ENCODE measurements around the gene UPF3B.
A peak's percentile ranks its signal among the peaks of the same experiment; 100 is the strongest.
"Not testable (repeated sequence)": the region's sequence is repeated elsewhere in the genome, so short reads cannot be mapped to it uniquely, and the experiment has no call there.

UPF3B gene

GRCh38 chrX:119852382-119853353, at the start of gene UPF3B:
UPF3B (minus strand) TSS chrX:119852963; CDS start chrX:119852928, 35 bp downstream.
- TF ChIP-seq, protein P1, sequence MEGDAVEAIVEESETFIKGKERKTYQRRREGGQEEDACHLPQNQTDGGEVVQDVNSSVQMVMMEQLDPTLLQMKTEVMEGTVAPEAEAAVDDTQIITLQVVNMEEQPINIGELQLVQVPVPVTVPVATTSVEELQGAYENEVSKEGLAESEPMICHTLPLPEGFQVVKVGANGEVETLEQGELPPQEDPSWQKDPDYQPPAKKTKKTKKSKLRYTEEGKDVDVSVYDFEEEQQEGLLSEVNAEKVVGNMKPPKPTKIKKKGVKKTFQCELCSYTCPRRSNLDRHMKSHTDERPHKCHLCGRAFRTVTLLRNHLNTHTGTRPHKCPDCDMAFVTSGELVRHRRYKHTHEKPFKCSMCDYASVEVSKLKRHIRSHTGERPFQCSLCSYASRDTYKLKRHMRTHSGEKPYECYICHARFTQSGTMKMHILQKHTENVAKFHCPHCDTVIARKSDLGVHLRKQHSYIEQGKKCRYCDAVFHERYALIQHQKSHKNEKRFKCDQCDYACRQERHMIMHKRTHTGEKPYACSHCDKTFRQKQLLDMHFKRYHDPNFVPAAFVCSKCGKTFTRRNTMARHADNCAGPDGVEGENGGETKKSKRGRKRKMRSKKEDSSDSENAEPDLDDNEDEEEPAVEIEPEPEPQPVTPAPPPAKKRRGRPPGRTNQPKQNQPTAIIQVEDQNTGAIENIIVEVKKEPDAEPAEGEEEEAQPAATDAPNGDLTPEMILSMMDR (IDR thresholded peaks at IDR 0.05; ENCODE audit: extremely low read depth, missing control alignments): no peak
- DNase-seq (ENCODE audit: low spot score): peak; percentile 89

- TF ChIP-seq, protein P1 (IDR thresholded peaks at IDR 0.05; ENCODE audit: extremely low read depth, missing control alignments): no peak
- DNase-seq (ENCODE audit: low spot score): no peak
Measured at GRCh38 chrX:119900976-119901375, 48.2 kb upstream of the UPF3B start.

- DNase-seq (ENCODE audit: low spot score): no peak
Measured at GRCh38 chrX:119899125-119899524, 46.4 kb upstream of the UPF3B start.

GRCh38 chrX:119895843-119896326, 43.1 kb upstream of the UPF3B start, which contains the start of gene AKAP14:
AKAP14 (plus strand) TSS chrX:119895893; CDS start chrX:119903224, 7,331 bp downstream.
- DNase-seq (ENCODE audit: low spot score): no peak
- TF ChIP-seq, protein P1 (IDR thresholded peaks at IDR 0.05; ENCODE audit: extremely low read depth, missing control alignments): no peak

More at GRCh38 chrX:119899125-119899524, 46.4 kb upstream of the UPF3B start:
- TF ChIP-seq, protein P1 (IDR thresholded peaks at IDR 0.05; ENCODE audit: extremely low read depth, missing control alignments): no peak

DNA sequence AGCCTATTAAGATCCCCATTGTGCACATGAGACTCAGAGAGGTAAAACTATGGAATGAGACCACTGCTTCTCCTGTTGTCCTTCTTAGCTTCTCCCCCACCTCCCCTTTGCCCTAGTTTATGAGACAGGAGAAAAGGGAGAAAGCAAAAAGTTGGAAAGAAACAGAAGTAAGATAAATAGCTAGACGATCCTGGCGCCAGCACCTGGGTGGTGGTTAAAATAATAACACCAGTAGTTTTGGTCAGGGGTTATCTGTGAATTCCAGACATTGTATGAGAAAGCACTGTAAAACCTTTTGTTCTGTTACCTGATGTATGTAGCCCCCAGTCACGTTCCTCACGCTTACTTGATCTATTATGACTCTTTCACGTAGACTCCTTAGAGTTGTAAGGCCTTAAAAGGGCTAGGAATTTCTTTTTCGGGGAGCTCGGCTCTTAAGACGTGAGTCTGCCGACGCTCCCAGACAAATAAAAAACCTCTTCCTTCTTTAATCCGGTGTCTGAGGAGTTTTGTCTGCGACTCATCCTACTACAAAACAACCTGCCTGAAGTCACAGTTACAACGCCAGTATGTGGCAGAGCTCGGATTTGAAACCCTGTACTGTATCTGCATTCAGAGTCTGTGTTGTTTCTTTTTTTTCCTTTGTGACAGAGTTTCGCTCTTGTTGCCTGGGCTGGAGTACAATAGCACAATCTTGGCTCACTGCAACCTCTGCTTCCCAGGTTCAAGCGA, 39.4 kb upstream of the UPF3B start:
- not testable (repeated sequence) for DNase-seq (ENCODE audit: low spot score)

GRCh38 chrX:119890626-119891025, 37.9 kb upstream of the UPF3B start:
- not testable (repeated sequence) for DNase-seq (ENCODE audit: low spot score)

GRCh38 chrX:119887721-119888425, 35.1 kb upstream of the UPF3B start:
- TF ChIP-seq, protein P1 (IDR thresholded peaks at IDR 0.05; ENCODE audit: extremely low read depth, missing control alignments): no peak
- DNase-seq (ENCODE audit: low spot score): peak; percentile 63

Data from GM20000 (cell line).